ENCODE measurements around the gene STK4. TPM values are rescaled to one million over a fixed set of nuclear protein-coding genes. Genes with fewer than 3 reads are reported as not detected.

Gene STK4
- total RNA-seq = 15.8 TPM

- ATAC-seq = peak; percentile 93
Measured at GRCh38 chr20:44966030-44966961, at the start of gene STK4. Gene STK4 (plus strand): TSS chr20:44966512. CDS start chr20:44966569, 57 bp downstream.

- no peak for ATAC-seq
Measured at GRCh38 chr20:44916586-44916985, 49.7 kb upstream of the STK4 start.

- no peak for ATAC-seq
Measured at GRCh38 chr20:44917399-44917798, 48.9 kb upstream of the STK4 start.

DNA sequence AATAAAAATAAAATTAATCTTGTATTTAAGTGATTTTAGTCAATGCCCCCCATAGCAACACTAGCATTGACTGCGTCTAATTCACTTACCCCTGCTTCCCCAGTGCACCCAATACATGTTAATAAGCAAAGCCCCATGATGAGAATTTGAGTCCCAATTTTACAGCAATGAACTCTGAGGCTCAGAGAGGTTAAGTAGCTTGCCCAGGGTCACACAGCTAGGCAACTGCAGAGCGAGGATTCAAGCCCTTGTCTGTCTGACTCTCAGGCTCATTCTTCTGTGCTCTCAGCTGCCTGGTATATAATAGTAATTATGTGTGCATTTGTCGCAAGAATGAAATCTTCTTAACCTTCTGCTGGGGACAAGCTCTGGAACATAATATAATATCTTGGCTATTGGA, 48.0 kb upstream of the STK4 start:
- no peak for ATAC-seq

GRCh38 chr20:44918761-44919160, 47.6 kb upstream of the STK4 start:
- no peak for ATAC-seq

GRCh38 chr20:44921447-44921846, 44.9 kb upstream of the STK4 start:
- ATAC-seq = no peak

DNA sequence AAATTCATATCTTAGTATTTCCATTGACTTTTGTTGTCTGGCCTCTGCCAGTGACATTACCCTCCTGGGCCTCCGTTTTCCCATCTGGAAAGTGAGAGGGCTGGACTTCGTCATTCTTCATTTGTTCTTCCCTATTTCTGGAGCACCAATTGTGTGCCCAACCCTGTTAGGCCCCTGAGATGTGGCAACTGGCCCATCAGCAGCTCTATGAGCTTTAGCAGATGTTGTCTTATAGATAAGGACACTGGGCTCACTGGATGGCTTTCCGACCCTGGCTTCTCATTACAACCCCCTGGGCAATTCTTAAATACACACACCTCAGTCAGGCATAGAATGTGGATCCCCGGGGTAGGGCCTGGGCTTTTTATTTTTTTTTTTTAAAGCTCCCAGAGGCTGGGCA, 41.8 kb upstream of the STK4 start:
- ATAC-seq = no peak

DNA sequence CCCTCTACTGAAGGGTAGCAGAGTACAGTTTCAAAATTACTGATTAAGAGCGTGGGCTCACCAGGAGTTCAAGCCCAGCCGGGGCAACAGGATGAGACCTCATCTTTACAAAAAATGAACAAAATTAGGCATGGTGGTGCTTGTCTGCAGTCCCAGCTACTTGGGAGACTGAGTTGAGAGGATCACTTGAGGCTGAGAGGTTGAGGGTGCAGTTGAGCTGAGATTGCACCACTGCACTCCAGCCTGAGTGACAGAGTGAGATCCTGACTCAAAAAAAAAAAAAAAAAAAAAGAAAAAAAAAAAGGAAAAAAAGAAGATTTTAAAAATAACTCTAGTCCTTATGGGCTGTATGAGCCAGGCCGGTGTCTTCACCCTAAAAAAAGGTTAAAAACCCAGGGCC, 37.7 kb upstream of the STK4 start:
- ATAC-seq = no peak

- no peak for ATAC-seq
Measured at GRCh38 chr20:44930517-44931168, 35.7 kb upstream of the STK4 start.

DNA sequence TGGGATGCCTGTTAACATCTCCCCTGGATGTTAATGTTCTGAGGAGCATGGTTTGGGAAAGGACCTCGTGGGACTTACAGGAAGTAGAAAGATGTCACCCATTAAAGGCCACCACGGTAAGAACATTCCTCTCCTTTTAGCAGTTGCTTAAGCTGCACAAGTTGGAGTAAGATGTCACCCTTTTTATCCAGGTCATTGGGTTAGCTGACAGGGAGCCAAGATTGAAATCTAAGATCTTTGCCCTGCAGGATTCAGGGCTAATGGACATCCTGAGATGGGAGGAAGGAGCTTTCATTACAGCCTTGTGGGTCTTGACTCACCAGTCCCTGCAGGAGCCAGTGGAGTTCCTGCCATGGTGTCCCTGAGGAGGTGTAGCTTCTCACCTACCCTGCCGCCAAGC, 34.4 kb upstream of the STK4 start:
- ATAC-seq = no peak

DNA sequence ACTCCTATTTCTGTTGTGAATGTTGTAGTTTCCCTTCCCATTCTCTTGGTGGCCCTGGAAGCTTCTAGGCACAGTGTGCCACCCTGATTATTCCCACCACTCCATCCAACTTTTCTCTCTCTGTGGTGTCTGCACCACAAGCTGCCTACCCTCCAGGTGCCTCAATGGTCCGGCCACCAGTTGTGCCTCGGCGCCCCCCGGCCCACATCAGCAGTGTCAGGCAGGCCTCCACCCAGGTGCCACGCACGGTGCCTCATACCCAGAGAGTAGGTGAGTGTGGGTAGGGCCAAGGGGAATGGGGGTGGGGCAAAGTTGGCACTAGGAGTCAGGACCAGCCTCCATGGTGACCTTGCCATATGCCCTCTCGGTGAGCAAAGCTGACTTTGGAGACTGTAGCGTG, 33.4 kb upstream of the STK4 start:
- ATAC-seq = no peak

DNA sequence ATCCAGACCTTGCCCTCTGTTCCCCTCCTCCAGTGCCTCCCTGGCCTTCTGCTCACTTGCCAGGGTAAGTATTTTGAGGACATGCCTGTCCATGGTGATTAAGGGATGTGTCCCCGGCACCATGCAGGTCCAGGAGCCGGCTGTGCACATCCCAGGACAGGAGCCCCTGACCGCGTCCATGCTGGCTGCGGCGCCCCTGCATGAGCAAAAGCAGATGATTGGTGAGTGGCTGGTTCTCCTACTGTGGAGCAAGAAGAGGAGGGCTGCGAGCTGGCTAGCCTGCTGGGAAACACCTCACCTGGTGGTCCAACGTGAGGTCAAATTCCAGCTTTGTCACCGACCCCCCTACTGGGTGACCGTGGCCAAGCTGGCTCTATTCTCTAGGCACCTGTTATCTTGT, 29.8 kb upstream of the STK4 start:
- ATAC-seq = no peak

GRCh38 chr20:44938637-44939036, 27.7 kb upstream of the STK4 start:
- ATAC-seq = peak; percentile 19

GRCh38 chr20:44941120-44941691, 25.1 kb upstream of the STK4 start:
- ATAC-seq = no peak

DNA sequence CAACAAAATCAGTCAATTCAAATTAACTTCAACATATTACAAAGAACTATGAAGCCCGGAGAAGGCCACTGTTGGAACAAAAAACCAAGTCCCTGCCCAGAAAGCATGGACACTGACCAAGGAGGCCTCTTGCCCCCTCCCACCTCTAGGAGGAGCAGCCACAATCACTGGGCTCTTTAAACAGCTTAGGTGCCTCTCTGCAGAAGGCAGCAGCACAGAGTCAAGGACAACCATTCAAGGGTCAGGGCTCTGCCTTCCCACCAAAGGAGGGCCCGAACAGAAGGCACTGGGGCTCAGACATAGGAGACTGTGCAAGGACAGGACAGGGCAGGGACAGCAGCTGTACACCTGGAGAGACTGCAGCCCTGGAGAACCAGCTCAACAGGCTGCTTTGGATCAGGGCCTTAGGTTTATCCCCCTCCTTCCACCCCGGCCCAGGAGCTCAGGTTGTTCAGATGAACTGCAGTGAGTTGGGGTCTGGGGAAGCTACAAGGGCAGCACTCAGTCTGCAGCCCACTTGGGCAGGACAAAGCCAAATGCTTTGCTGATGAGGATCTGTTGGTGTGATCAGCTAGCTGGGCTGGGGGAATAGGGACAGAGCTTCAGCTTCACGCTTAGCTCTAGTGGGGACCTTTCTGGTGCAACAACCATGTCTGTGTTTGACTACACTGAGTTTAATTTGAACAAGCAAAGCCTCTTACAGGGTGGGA, 23.9 kb upstream of the STK4 start:
- ATAC-seq = no peak

- ATAC-seq = no peak
Measured at GRCh38 chr20:44943828-44944227, 22.5 kb upstream of the STK4 start.

DNA sequence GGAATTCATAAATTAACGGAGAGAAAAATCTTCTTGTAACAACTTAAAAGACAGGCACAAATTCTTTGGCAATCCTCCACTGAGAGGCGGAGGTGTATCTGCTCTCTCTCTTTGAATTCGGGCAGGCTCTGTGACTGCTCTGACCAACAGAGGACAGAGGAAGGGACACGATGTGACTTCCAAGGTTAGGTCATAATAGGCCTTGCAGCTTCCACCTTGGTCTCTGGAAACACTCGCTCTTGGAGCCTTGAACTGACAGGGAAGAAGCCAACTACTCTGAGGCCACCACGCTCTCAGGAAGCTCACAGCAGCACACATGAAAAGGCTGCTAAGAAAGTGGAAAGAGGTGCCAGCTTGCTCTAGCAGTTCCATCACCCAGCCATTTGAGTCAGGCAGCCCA, 21.1 kb upstream of the STK4 start:
- no peak for ATAC-seq

GRCh38 chr20:44946271-44946852, 19.9 kb upstream of the STK4 start:
- peak; percentile 16 for ATAC-seq

DNA sequence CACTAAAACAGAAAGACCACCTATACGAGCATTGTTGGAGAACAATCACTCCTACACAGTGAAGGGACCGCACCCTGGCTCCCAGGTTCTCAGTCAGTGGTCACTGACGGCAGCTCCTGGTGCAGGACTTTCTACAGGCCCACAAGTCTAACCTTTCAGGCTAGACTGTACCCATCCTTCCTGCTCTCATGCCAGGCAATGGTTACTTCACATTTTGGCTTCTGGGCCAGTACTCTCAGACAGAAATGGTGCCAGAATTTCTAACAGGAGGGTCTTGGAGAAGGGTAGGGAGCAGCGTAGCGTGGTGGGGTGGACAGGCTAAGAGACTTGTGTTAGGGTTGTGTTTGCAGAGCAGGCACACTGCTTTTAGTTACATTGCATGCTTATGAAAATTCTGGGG, 18.2 kb upstream of the STK4 start:
- ATAC-seq = peak; percentile 13

GRCh38 chr20:44948513-44948912, 17.8 kb upstream of the STK4 start:
- ATAC-seq = no peak

GRCh38 chr20:44950368-44950767, 15.9 kb upstream of the STK4 start:
- ATAC-seq = no peak

GRCh38 chr20:44952731-44953130, 13.6 kb upstream of the STK4 start:
- ATAC-seq = no peak

- no peak for ATAC-seq
Measured at GRCh38 chr20:44954211-44954610, 12.1 kb upstream of the STK4 start.
